NCI-H2227 (cell line): ENCODE measurements around the gene POU2AF1.
"Not testable (repeated sequence)": the region's sequence is repeated elsewhere in the genome, so short reads cannot be mapped to it uniquely, and the experiment has no call there.

Source experiments
- DNase-seq: peaks from one replicate; lab custom pipeline; 2025; ENCODE audit not compliant: unreplicated experiment; lab: John Stamatoyannopoulos, UW

Gene POU2AF1

GRCh38 chr11:111320728-111321568 lies 58.1 kb downstream of the POU2AF1 start:
- DNase-seq, result no peak

DNA sequence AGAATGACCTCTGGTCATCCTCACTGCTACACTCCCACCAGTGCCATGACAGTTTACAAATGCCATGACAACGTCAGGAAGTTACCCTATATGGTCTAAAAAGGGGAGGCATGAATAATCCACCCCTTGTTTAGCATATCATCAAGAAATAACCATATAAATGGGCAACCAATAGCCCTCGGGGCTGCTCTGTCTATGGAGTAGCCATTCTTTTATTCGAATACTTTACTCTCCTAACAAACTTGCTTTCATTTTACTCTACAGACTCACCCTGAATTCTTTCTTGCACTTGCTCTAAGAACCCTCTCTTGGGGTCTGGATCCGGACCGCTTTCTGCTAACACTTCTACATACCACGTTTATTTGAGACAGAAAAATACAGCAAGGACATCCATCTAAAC lies 58.9 kb downstream of the POU2AF1 start:
- not testable (repeated sequence) for DNase-seq

DNA sequence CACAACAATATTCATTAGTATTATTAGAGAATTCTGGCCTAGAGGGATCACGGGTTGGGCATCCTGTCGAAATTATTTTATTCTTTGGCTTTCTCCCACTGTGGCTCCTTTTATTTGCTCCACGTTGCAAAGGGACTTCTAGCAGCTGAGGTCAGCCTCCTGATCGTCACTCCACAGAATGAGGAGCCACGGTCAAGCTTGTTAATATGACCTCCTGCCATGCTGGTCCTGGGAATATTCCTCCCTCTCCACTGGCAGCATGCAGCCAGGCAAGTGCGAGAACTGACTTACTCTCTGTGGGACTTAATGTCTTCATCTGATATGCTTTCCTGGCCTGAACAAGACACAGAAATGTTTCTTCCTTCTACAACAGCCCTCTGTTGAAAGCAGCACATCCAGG lies 59.8 kb downstream of the POU2AF1 start:
- DNase-seq, result no peak

GRCh38 chr11:111312076-111312475 lies 67.0 kb downstream of the POU2AF1 start:
- DNase-seq, result no peak

DNA sequence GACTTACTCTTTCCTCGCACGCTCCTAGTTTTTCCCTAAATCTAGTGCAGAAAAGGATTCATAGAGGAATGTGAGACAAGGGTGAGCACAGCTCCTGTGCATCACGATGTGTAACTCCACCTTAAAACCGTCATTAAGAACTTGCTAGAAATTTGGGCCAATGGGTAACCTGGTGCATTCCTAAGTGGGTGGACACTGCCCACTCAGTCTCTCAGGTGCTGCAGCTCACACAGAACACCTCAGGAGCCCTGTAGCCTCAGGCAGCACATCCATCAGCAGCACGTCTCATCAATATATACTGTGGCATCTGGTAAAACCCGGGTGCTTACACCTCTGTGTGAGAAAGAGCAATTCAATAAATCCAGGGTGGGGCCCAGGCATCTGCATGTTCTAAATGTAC lies 68.4 kb downstream of the POU2AF1 start:
- DNase-seq, result no peak

GRCh38 chr11:111310088-111310487 lies 69.0 kb downstream of the POU2AF1 start:
- DNase-seq, result no peak

- no peak for DNase-seq
Measured at GRCh38 chr11:111309215-111309915, 69.7 kb downstream of the POU2AF1 start.

DNA sequence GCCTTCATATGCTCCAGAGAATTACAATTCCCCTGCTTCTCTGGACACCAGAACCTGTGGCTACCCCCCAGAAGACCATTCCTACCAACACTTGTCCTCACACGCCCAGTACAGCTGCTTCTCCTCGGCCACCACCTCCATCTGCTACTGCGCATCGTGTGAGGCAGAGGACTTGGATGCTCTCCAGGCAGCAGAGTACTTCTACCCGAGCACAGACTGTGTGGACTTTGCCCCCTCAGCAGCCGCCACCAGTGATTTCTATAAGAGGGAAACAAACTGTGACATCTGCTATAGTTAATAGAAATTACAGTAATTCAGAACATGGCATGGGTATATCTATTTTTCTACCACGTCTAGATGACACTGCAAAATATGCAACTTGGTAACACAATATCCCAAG lies 70.9 kb downstream of the POU2AF1 start:
- DNase-seq, result peak; percentile 65

GRCh38 chr11:111307472-111308108 lies 71.5 kb downstream of the POU2AF1 start:
- DNase-seq, result no peak

DNA sequence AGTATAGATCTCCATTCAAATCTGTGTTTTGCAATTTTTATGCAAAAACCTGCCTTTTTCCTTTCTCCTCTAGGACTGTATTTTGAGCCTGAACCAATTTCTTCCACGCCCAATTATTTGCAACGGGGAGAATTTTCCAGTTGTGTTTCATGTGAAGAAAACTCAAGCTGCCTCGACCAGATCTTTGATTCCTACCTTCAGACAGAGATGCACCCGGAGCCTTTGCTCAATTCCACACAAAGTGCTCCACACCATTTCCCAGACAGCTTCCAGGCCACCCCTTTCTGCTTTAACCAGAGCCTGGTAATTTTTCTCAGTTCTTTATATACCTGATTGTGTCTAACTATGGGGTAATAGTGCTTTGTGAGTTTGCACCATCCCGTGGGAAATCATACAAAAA lies 72.8 kb downstream of the POU2AF1 start:
- no peak for DNase-seq

DNA sequence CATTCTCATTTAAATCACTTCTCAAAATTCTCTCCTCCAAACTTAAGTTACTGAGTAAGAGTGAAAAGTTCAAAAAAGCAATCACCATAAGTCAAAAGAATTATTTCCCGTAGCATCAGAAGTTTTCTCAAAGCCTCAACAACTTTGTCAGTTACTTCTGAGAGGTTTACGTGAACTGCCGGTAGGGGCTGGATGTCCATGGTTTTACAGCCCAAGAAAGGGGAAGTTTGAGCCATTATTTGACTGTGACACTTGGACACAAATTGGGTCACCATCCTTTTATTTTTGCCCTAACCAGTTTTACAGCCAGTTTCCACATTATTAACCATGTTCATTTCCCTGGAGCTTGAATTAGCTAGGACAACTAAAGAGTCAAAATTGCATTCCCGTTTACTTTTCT lies 73.2 kb downstream of the POU2AF1 start:
- no peak for DNase-seq

GRCh38 chr11:111305162-111305802 lies 73.8 kb downstream of the POU2AF1 start:
- DNase-seq, result no peak

DNA sequence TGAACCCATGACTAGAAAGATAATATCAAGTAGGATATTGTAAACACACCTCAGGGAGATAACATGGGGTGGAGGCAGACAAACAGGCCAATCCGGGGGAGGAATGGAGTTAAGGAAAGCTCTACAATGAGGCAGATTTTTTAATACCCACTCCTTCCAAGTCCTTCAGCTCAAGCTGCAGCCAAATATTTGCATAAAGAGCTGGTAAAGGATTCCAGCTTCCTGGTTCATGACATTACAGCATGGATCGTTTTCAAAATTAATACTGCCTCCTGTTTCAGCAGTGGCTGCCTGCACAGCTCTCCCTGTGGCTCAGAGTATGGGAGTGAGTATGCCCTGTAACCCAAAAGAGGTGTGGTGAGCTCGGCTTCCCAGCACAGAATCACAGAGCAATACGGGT lies 75.6 kb downstream of the POU2AF1 start:
- DNase-seq, result no peak

GRCh38 chr11:111302298-111302697 lies 76.8 kb downstream of the POU2AF1 start:
- no peak for DNase-seq
